Endothelial cell of umbilical vein (primary cell): ENCODE results near the gene B9D2. TPM values are rescaled to one million over a fixed set of nuclear protein-coding genes. Genes with fewer than 3 reads are reported as not detected.
A peak's percentile ranks its signal among the peaks of the same experiment; 100 is the strongest.

Source experiments
- BruUV-seq: library from RNA; stranded (reverse); fragments of 400-500 nt; replicated peaks from 2 replicates; lab custom pipeline; 2021; lab: Mats Ljungman, UMichigan
- CTCF ChIA-PET: fragments of 300-600, 350-600 bp; sonication (Branson Sonifier 250); formaldehyde crosslinking; loops from one replicate; lab custom pipeline; 2021; ENCODE audit warnings: antibody characterized with exemption, inconsistent platforms; lab: Charles Lee
- POLR2A ChIA-PET: fragments of 300-600, 350-600 bp; sonication (Branson Sonifier 250); formaldehyde crosslinking; loops from one replicate; lab custom pipeline; 2021; ENCODE audit warnings: antibody characterized with exemption, inconsistent platforms; lab: Charles Lee
- DNase-seq: peaks from one replicate; pipeline ENCODE4 v3.0.0-alpha.2; 2011; ENCODE audit warnings: low read depth, low spot score
- FAIRE-seq: peaks from 2 replicates; lab custom pipeline; 2011; peaks lifted over from hg19 to GRCh38; lab: Jason Lieb, UNC
- H2AFZ ChIP-seq: 2 replicates; pipeline ENCODE4 v1.6.0; 2012; ENCODE audit warnings: low read depth, low read length, control low read depth, inconsistent platforms
- H3K27ac ChIP-seq: 2 replicates; pipeline ENCODE4 v1.5.1; 2011; ENCODE audit warnings: low read depth, mild to moderate bottlenecking, control low read depth, low read length, moderate library complexity; ENCODE audit not compliant: insufficient read depth
- H3K27me3 ChIP-seq, 2 experiments: 2 replicates each; pipeline versions ENCODE4 v1.6.0 to v1.6.1; 2011; ENCODE audit warnings: low read length in 2 of 2, mixed read lengths in 1 of 2; ENCODE audit not compliant: control insufficient read depth in 2 of 2, insufficient read depth in 2 of 2
- H3K36me3 ChIP-seq, 2 experiments: 2 replicates in 1 of 2; 3 replicates in 1 of 2; pipeline ENCODE4 v1.5.1; 2011; ENCODE audit warnings: low read length in 2 of 2, mild to moderate bottlenecking in 1 of 2, moderate library complexity in 1 of 2; ENCODE audit not compliant: control insufficient read depth in 2 of 2, insufficient read depth in 2 of 2; ENCODE audit errors: extremely low read depth in 1 of 2
- H3K4me1 ChIP-seq: 3 replicates; pipeline ENCODE4 v1.5.1; 2011; ENCODE audit warnings: mild to moderate bottlenecking, low read length; ENCODE audit not compliant: control insufficient read depth, insufficient read depth; ENCODE audit errors: extremely low read depth
- H3K4me2 ChIP-seq: 2 replicates; pipeline ENCODE4 v1.6.1; 2011; ENCODE audit warnings: low read length, control low read depth, mixed read lengths; ENCODE audit not compliant: insufficient read depth
- H3K4me3 ChIP-seq, 3 experiments: fragments of 200-600 bp in 1 of 3; sonication (generic), shearing (Covaris generic) in 1 of 3; replicated peaks in 1 of 3; 2 replicates each; pipeline ENCODE4 v1.5.1; 2011 to 2016; ENCODE audit warnings: control low read depth in 3 of 3, low read length in 3 of 3, mild to moderate bottlenecking in 2 of 3, inconsistent platforms in 1 of 3, low read depth in 1 of 3, moderate library complexity in 1 of 3; ENCODE audit not compliant: insufficient read depth in 1 of 3
- H3K79me2 ChIP-seq: 2 replicates; pipeline ENCODE4 v1.6.0; 2012; ENCODE audit warnings: low read length, inconsistent platforms; ENCODE audit not compliant: control insufficient read depth, insufficient read depth
- H3K9ac ChIP-seq: replicated peaks from 2 replicates; pipeline ENCODE3; 2011; ENCODE audit warnings: low read length, control low read depth; ENCODE audit not compliant: insufficient read depth; ENCODE audit errors: extremely low read depth
- H3K9me1 ChIP-seq: replicated peaks from 3 replicates; pipeline ENCODE4 v1.6.0; 2011; ENCODE audit warnings: mild to moderate bottlenecking, low read length; ENCODE audit not compliant: control insufficient read depth, insufficient read depth; ENCODE audit errors: extremely low read depth
- H3K9me3 ChIP-seq: replicated peaks from 2 replicates; pipeline ENCODE4 v1.5.1; 2012; ENCODE audit warnings: low read length, inconsistent platforms; ENCODE audit not compliant: control insufficient read depth, insufficient read depth
- H4K20me1 ChIP-seq: replicated peaks from 2 replicates; pipeline ENCODE3; 2011; ENCODE audit warnings: mild to moderate bottlenecking, low read length; ENCODE audit not compliant: control insufficient read depth, insufficient read depth; ENCODE audit errors: extremely low read depth
- MYC ChIP-seq: IDR thresholded peaks from one replicate; pipeline ENCODE4 v1.6.1; 2011; ENCODE audit warnings: mild to moderate bottlenecking, low read depth, low read length
- POLR2A ChIP-seq: IDR thresholded peaks from 2 replicates; pipeline ENCODE4 v1.6.1; 2012; ENCODE audit warnings: low read depth, mild to moderate bottlenecking, control low read depth, low read length
- POLR2AphosphoS5 ChIP-seq: IDR thresholded peaks from 2 replicates; pipeline ENCODE4 v1.6.1; 2012; ENCODE audit warnings: low read depth, mild to moderate bottlenecking, control low read depth, low read length, moderate library complexity; ENCODE audit not compliant: insufficient read depth
- dilution Hi-C: fragments of 300-500 bp; cut with MboI; formaldehyde crosslinking; loops from one replicate; pipeline ENCODE4 v1.15.0; 2019; ENCODE audit warnings: low sequenced_read_pairs; ENCODE audit not compliant: extremely low pct_ligation_motif_present
- intact Hi-C: fragments of 100-400 bp; cut with micrococcal nuclease; formaldehyde crosslinking; loops from one replicate; pipeline ENCODE4 v1.10.0; 2022
- polyA plus RNA-seq, 4 experiments: library from polyadenylated mRNA; depleted of rRNA in 3 of 4; stranded (reverse) in 3 of 4; unstranded in 1 of 4; fragments of >200 nt; gene quantifications; 2 replicates each; pipeline versions ENCODE4 v1.2.1 to v1.2.3, GENCODE V29; 2011 to 2012; ENCODE audit warnings: missing spikeins in 1 of 4
- total RNA-seq: library from RNA; stranded (reverse); gene quantifications from 2 replicates; pipeline ENCODE4 v1.2.3, GENCODE V29; 2021

B9D2 gene
- total and polyA plus RNA-seq, 2 donors (not counting 3 experiments of a cell fraction or from before 2014, with no cell fraction given): 12.2 to 23.9 TPM

DNA sequence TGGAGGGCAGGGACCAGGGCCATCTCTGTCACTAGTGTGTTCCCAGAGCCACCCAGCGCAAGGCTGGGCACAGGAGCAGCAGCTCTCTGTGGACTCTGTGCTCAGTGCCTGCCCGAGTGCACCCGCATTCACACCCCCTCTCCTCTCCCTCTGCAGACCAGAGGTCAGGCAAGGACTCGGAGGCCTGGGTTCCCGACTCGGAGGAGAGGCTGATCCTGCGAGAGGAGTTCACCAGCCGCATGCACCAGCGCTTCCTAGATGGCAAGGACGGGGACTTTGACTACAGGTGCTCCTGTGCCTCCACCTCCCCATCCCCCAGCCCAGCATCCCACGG is 43.8 kb downstream of the B9D2 start:
- Histone ChIP-seq H3K79me2 (no peaks in the 10 kb centered on the region), H4K20me1 (no peaks in the 10 kb centered on the region), H3K4me3 (no peak overlapping the region), H3K4me1 (peaks cover 33% of the 10 kb centered on the region), H3K4me2 (no peak overlapping the region), H3K9me3 (no peaks in the 10 kb centered on the region), H2AFZ (no peak overlapping the region), H3K36me3 (peaks cover 8 to 41% of the 10 kb centered on the region in 2 experiments), H3K9ac (no peak overlapping the region), H3K27me3 (no peaks in the 10 kb centered on the region), H3K27ac (no peak overlapping the region), H3K9me1 (no peaks in the 10 kb centered on the region)
- no TSS peak for BruUV-seq
- ChIA-PET POLR2A (no interaction called here), CTCF (interaction anchor here (0.9 to 3.6 kb wide), 3 partner anchors 11 to 111 kb away, joined by 3 to 65 read pairs (median 7); partner anchors contain the start of gene TGFB1)
- FAIRE-seq (no peak), DNase-seq (no peak)
- intact Hi-C loops (loop anchor here (5.0 kb wide), 2 partner anchors 98 to 252 kb away; no protein-coding TSS in a partner anchor), dilution Hi-C loops (no loop called here)
- TF ChIP-seq MYC: no peak
- TF ChIP-seq POLR2AphosphoS5: peak; percentile 36

GRCh38 chr19:41319500-41320184 is 44.3 kb downstream of the B9D2 start:
- dilution Hi-C loops (no loop called here), intact Hi-C loops (loop anchor here (5.0 kb wide), 2 partner anchors 97 to 253 kb away; no protein-coding TSS in a partner anchor)
- ChIA-PET POLR2A (no interaction called here), CTCF (interaction anchor here (2.2 to 3.6 kb wide), 2 partner anchors 33 to 112 kb away, joined by 7 to 65 read pairs; partner anchors contain the start of gene TGFB1)
- no TSS peak for BruUV-seq
- Histone ChIP-seq H3K27me3 (no peaks in the 10 kb centered on the region), H3K4me2 (no peak overlapping the region), H3K4me3 (no peak overlapping the region), H2AFZ (no peak overlapping the region), H3K9me1 (no peaks in the 10 kb centered on the region), H3K27ac (no peak overlapping the region), H3K79me2 (peaks cover under 1% of the 10 kb centered on the region), H3K36me3 (peaks cover 8 to 42% of the 10 kb centered on the region in 2 experiments), H4K20me1 (no peaks in the 10 kb centered on the region), H3K9ac (no peak overlapping the region), H3K9me3 (no peaks in the 10 kb centered on the region), H3K4me1 (peaks cover 29% of the 10 kb centered on the region)
- TF ChIP-seq MYC (no peak), POLR2A (peak; percentile 22)
- no peak for FAIRE-seq
- no peak for DNase-seq
